Measurements from ENCODE around the gene FMNL2.

The FMNL2 gene

GRCh38 chr2:152402780-152403759, 68.1 kb downstream of the FMNL2 start:
- no peak for DNase-seq (ENCODE audit: low read depth in 2 of 2, low spot score in 1 of 2)

- no peak for DNase-seq (ENCODE audit: low read depth in 2 of 2, low spot score in 1 of 2)
Observed at GRCh38 chr2:152405206-152406118, 70.5 kb downstream of the FMNL2 start.

- no peak for DNase-seq (ENCODE audit: low read depth in 2 of 2, low spot score in 1 of 2)
Observed at GRCh38 chr2:152406119-152406835, 71.3 kb downstream of the FMNL2 start.

GRCh38 chr2:152406836-152407161, 71.8 kb downstream of the FMNL2 start:
- no peak for DNase-seq (ENCODE audit: low read depth in 2 of 2, low spot score in 1 of 2)

GRCh38 chr2:152407204-152407721, 72.3 kb downstream of the FMNL2 start:
- no peak for DNase-seq (ENCODE audit: low read depth in 2 of 2, low spot score in 1 of 2)

GRCh38 chr2:152407806-152408205, 72.8 kb downstream of the FMNL2 start:
- DNase-seq (ENCODE audit: low read depth in 2 of 2, low spot score in 1 of 2) = no peak

- DNase-seq (ENCODE audit: low read depth in 2 of 2, low spot score in 1 of 2) = no peak
Observed at GRCh38 chr2:152408254-152408653, 73.3 kb downstream of the FMNL2 start.

GRCh38 chr2:152409386-152410164, 74.6 kb downstream of the FMNL2 start:
- no peak for DNase-seq (ENCODE audit: low read depth in 2 of 2, low spot score in 1 of 2)

GRCh38 chr2:152410165-152410597, 75.2 kb downstream of the FMNL2 start:
- no peak for DNase-seq (ENCODE audit: low read depth in 2 of 2, low spot score in 1 of 2)

- no peak for DNase-seq (ENCODE audit: low read depth in 2 of 2, low spot score in 1 of 2)
Observed at GRCh38 chr2:152411154-152411553, 76.2 kb downstream of the FMNL2 start.

GRCh38 chr2:152413228-152414030, 78.5 kb downstream of the FMNL2 start:
- DNase-seq (ENCODE audit: low read depth in 2 of 2, low spot score in 1 of 2) = no peak

GRCh38 chr2:152415231-152415642, 80.3 kb downstream of the FMNL2 start:
- DNase-seq (ENCODE audit: low read depth in 2 of 2, low spot score in 1 of 2) = no peak

- no peak for DNase-seq (ENCODE audit: low read depth in 2 of 2, low spot score in 1 of 2)
Observed at GRCh38 chr2:152415796-152416195, 80.8 kb downstream of the FMNL2 start.

GRCh38 chr2:152418688-152419087, 83.7 kb downstream of the FMNL2 start:
- DNase-seq (ENCODE audit: low read depth in 2 of 2, low spot score in 1 of 2) = no peak

- no peak for DNase-seq (ENCODE audit: low read depth in 2 of 2, low spot score in 1 of 2)
Observed at GRCh38 chr2:152419944-152420343, 85.0 kb downstream of the FMNL2 start.

GRCh38 chr2:152420363-152420762, 85.4 kb downstream of the FMNL2 start:
- DNase-seq (ENCODE audit: low read depth in 2 of 2, low spot score in 1 of 2) = no peak

- no peak for DNase-seq (ENCODE audit: low read depth in 2 of 2, low spot score in 1 of 2)
Observed at GRCh38 chr2:152420936-152421335, 86.0 kb downstream of the FMNL2 start.

- DNase-seq (ENCODE audit: low read depth in 2 of 2, low spot score in 1 of 2) = no peak
Observed at GRCh38 chr2:152421521-152422370, 86.8 kb downstream of the FMNL2 start.

Measured in stimulated activated CD8-positive, alpha-beta memory T cell treated with anti-CD3 and anti-CD28 coated beads, Interleukin-4, amount 100 ng/mL, for 4 hours (primary cell).